SKM-1 treated with dmso at 0.1 percent for 144 hours (cell line): Measurements from ENCODE around the gene MS4A18.
"Not testable (repeated sequence)": the region's sequence is repeated elsewhere in the genome, so short reads cannot be mapped to it uniquely, and the experiment has no call there.

Experiments
- DNase-seq: peaks from one replicate; lab custom pipeline; 2025; ENCODE audit not compliant: unreplicated experiment; lab: John Stamatoyannopoulos, UW

The MS4A18 gene

DNA sequence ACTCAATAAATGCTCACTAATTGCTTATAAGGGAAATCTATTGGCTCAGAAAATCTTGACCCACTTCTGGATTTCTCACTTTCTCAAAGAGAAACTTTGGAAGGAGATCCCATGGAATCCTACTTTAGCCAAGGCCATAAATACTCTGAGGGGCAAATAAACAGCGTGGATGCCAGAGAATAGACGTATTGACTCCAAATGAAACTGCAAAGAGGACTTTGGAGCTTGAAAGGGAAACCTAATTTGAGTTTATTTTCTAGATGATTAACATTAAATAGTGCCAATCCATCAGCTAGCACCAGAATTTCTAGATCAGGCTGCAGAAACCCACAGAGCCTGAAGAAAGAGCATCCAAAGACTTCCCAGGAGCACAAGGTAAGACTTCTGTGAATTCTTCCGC lies at the start of gene MS4A18:
Gene MS4A18, plus strand, starts transcription at position 301 of the 400 bp plus-strand sequence.
- no peak for DNase-seq

- DNase-seq, result not testable (repeated sequence)
These were observed 46.3 kb upstream of the MS4A18 start for GRCh38 chr11:60678231-60678630.

GRCh38 chr11:60679879-60680278 lies 44.6 kb upstream of the MS4A18 start:
- DNase-seq, result no peak

- no peak for DNase-seq
These were observed 43.9 kb upstream of the MS4A18 start for GRCh38 chr11:60680455-60681119.

DNA sequence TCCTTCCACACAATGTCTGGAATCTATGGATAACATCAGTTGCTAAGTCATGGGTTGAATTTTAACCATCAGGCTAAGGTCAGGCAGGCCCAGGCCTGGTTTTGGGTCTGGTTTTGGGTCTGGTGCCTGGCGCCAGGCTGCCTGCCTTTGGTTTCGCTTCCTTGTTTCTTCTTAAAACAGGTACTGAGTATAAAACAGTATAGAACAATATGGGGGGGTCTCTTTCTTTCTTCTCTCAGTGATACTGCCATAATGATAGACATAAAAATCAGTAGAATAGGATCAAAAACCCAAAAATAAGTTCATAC lies 40.0 kb upstream of the MS4A18 start:
- DNase-seq, result not testable (repeated sequence)

- DNase-seq, result no peak
These were observed 32.9 kb upstream of the MS4A18 start for GRCh38 chr11:60691661-60692060.

GRCh38 chr11:60699284-60699691 lies 25.2 kb upstream of the MS4A18 start, which contains the start of gene MS4A8:
MS4A8 (plus strand) TSS chr11:60699612; CDS start chr11:60700861, 1,249 bp downstream.
- DNase-seq, result no peak

- no peak for DNase-seq
These were observed 24.6 kb upstream of the MS4A18 start for GRCh38 chr11:60699936-60700335.

- no peak for DNase-seq
These were observed 23.6 kb upstream of the MS4A18 start for GRCh38 chr11:60700689-60701468.

GRCh38 chr11:60701469-60701818 lies 23.1 kb upstream of the MS4A18 start:
- no peak for DNase-seq

DNA sequence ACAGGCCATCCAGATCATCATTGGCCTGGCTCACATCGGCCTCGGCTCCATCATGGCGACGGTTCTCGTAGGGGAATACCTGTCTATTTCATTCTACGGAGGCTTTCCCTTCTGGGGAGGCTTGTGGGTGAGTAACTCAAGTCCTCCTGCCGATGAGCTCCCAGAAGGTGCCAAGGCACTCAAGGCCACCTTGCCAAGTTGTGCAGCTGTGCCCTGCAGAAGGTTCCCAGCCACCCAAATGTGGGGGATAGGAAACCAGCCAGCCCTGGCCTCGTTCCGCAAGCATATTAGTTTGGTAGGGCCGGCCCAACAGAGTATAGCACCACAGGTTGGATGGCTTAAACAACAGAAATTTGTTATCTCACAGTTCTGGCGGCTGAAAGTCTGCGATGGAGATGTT lies 21.1 kb upstream of the MS4A18 start:
- no peak for DNase-seq

GRCh38 chr11:60705895-60706294 lies 18.6 kb upstream of the MS4A18 start:
- no peak for DNase-seq

DNA sequence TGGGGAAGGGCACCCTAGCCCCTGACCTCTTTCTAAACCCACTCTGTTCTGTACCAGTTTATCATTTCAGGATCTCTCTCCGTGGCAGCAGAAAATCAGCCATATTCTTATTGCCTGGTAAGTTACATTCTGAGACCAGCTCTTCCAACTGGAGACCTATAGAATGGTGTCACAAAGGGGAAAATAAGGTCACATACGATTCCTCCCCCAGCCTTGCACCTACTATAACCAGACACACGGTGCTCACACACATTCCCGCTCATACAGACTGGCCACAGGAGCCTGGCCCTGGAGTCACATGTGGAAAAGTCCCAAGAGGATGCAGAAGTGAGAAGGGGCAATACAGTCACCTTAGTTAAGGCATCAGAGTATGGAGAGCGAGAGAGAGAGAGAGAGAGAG lies 17.6 kb upstream of the MS4A18 start:
- DNase-seq, result no peak

DNA sequence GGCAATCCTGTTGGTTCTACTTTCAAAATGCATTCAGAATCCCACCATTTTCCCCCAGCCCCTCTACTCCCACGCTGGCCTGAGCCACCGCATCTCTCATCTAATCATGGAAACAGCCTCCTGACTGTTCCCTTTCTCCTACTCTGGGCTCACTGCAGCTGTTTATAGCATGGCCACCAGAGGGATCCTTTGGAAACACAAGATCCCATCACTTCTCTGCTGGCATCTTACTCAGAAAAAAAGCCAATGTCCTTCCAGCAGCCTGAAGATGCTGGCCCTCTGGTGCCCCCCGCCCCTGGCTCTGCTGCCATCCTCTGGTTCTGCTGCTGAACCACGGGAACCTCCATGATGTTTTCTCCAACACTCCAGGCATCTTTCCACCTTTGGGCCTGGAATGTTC lies 14.0 kb upstream of the MS4A18 start:
- DNase-seq, result no peak

GRCh38 chr11:60711276-60711675 lies 13.2 kb upstream of the MS4A18 start:
- no peak for DNase-seq

DNA sequence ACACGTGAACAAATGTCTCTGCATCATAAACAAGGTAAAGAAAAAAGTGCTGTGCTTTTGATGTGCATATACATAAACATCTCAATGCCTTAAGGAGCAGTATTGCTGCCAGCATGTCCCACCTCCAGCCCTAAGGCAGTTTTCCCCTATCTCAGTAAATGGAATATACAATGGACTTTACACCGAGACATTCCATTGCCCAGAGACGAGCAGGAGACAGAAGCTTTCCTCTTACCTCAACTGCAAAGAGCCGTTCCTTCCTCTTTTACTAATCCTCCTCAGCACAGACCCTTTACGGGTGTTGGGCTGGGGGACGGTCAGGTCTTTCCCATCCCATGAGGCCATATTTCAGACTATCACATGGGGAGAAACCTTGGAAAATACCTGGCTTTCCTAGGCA lies 11.1 kb upstream of the MS4A18 start:
- DNase-seq, result not testable (repeated sequence)

- no peak for DNase-seq
These were observed 6.6 kb upstream of the MS4A18 start for GRCh38 chr11:60717956-60718355.

GRCh38 chr11:60718524-60719316 lies 5.8 kb upstream of the MS4A18 start:
- no peak for DNase-seq

GRCh38 chr11:60719391-60719790 lies 5.1 kb upstream of the MS4A18 start:
- DNase-seq, result no peak

- no peak for DNase-seq
These were observed 4.1 kb upstream of the MS4A18 start for GRCh38 chr11:60720460-60720859.

GRCh38 chr11:60725592-60725991 lies 1.1 kb downstream of the MS4A18 start:
- DNase-seq, result no peak

- no peak for DNase-seq
These were observed 7.1 kb downstream of the MS4A18 start for GRCh38 chr11:60731586-60731985.
